HEK293 (cell line): Measurements from ENCODE around the gene PGC.

Experiments
- CTCF ChIA-PET: fragments of 350-600 bp; formaldehyde crosslinking; extraction: SDS; loops from one replicate; lab custom pipeline; 2021; ENCODE audit warnings: antibody characterized with exemption; lab: Yijun Ruan, JAX
- POLR2A ChIA-PET: fragments of 300-600 bp; formaldehyde crosslinking; extraction: SDS; loops from one replicate; lab custom pipeline; 2020; ENCODE audit warnings: antibody characterized with exemption, inconsistent platforms; lab: Yijun Ruan, JAX
- H3K27ac ChIP-seq: fragments of 200-500 bp; sonication (Bioruptor generic); 2 replicates; pipeline ENCODE4 v1.5.1; 2014; ENCODE audit warnings: low read depth, low read length, control low read depth, inconsistent platforms; ENCODE audit errors: extremely low read depth
- H3K36me3 ChIP-seq, 2 experiments: fragments of 200-500 bp in 1 of 2; sonication (Bioruptor generic) in 1 of 2; 1 replicate in 1 of 2; 2 replicates in 1 of 2; pipeline ENCODE4 v1.5.1; 2014 to 2017; ENCODE audit warnings: inconsistent platforms in 2 of 2, low read length in 2 of 2; ENCODE audit not compliant: control insufficient read depth in 2 of 2, insufficient read depth in 1 of 2
- H3K4me1 ChIP-seq: fragments of 200-500 bp; sonication (Bioruptor generic); 2 replicates; pipeline ENCODE4 v1.5.1; 2014; ENCODE audit warnings: mild to moderate bottlenecking, low read length, inconsistent platforms; ENCODE audit not compliant: control insufficient read depth, insufficient read depth
- H3K4me3 ChIP-seq: 2 replicates; pipeline ENCODE4 v1.5.1; 2011; ENCODE audit warnings: low read depth, mild to moderate bottlenecking, control low read depth, low read length, moderate library complexity
- H3K9me3 ChIP-seq: fragments of 200-500 bp; sonication (Bioruptor generic); 2 replicates; pipeline ENCODE4 v1.5.1; 2014; ENCODE audit warnings: low read depth, low read length, inconsistent platforms; ENCODE audit not compliant: control insufficient read depth, insufficient read depth
- ELK4 ChIP-seq: IDR thresholded peaks from 2 replicates; pipeline ENCODE4 v1.6.1; 2011; ENCODE audit warnings: mild to moderate bottlenecking, low read depth, low read length, borderline replicate concordance
- GLIS1 ChIP-seq: fragments of 450-650 bp; formaldehyde crosslinking; IDR thresholded peaks from 2 replicates; pipeline ENCODE4 v1.5.1; 2016; ENCODE audit warnings: missing biosample characterization, missing genetic modification characterization
- ZBTB1 ChIP-seq: fragments of 450-650 bp; formaldehyde crosslinking; IDR thresholded peaks from 2 replicates; pipeline ENCODE4 v1.5.1; 2016; ENCODE audit warnings: missing biosample characterization, missing genetic modification characterization
- ZBTB8A ChIP-seq: fragments of 450-650 bp; formaldehyde crosslinking; IDR thresholded peaks from 2 replicates; pipeline ENCODE4 v1.5.1; 2016; ENCODE audit warnings: missing biosample characterization, missing genetic modification characterization
- ZEB2 ChIP-seq: fragments of 450-650 bp; formaldehyde crosslinking; IDR thresholded peaks from 2 replicates; pipeline ENCODE4 v1.5.1; 2016; ENCODE audit warnings: missing biosample characterization, missing genetic modification characterization
- ZIC2 ChIP-seq: fragments of 450-650 bp; formaldehyde crosslinking; IDR thresholded peaks from 2 replicates; pipeline ENCODE4 v1.5.1; 2016; ENCODE audit warnings: missing biosample characterization, missing genetic modification characterization
- ZNF112 ChIP-seq: fragments of 450-650 bp; formaldehyde crosslinking; IDR thresholded peaks from 2 replicates; pipeline ENCODE4 v1.5.0; 2017; ENCODE audit warnings: missing biosample characterization, missing genetic modification characterization
- ZNF121 ChIP-seq: fragments of 450-650 bp; formaldehyde crosslinking; IDR thresholded peaks from 2 replicates; pipeline ENCODE4 v1.5.1; 2016; ENCODE audit warnings: missing biosample characterization, missing genetic modification characterization
- ZNF133 ChIP-seq: fragments of 450-650 bp; formaldehyde crosslinking; IDR thresholded peaks from 2 replicates; pipeline ENCODE4 v1.5.1; 2016; ENCODE audit warnings: missing biosample characterization, missing genetic modification characterization
- ZNF174 ChIP-seq: fragments of 450-650 bp; formaldehyde crosslinking; IDR thresholded peaks from 2 replicates; pipeline ENCODE4 v1.5.0; 2017; ENCODE audit warnings: missing biosample characterization, mild to moderate bottlenecking, missing genetic modification characterization
- ZNF2 ChIP-seq: fragments of 450-650 bp; formaldehyde crosslinking; IDR thresholded peaks from 2 replicates; pipeline ENCODE4 v1.5.1; 2016; ENCODE audit warnings: missing biosample characterization, missing genetic modification characterization
- ZNF302 ChIP-seq: fragments of 450-650 bp; formaldehyde crosslinking; IDR thresholded peaks from 2 replicates; pipeline ENCODE4 v1.5.1; 2016; ENCODE audit warnings: missing biosample characterization, missing genetic modification characterization, low read depth
- ZNF530 ChIP-seq: fragments of 450-650 bp; formaldehyde crosslinking; IDR thresholded peaks from 2 replicates; pipeline ENCODE4 v1.5.1; 2016; ENCODE audit warnings: low read depth, missing biosample characterization, missing genetic modification characterization
- ZNF639 ChIP-seq: fragments of 450-650 bp; formaldehyde crosslinking; IDR thresholded peaks from 2 replicates; pipeline ENCODE4 v1.5.1; 2016; ENCODE audit warnings: missing biosample characterization, missing genetic modification characterization
- ZNF658 ChIP-seq: fragments of 450-650 bp; formaldehyde crosslinking; IDR thresholded peaks from 2 replicates; pipeline ENCODE4; 2016; ENCODE audit warnings: missing biosample characterization, missing genetic modification characterization
- ZNF660 ChIP-seq: fragments of 450-650 bp; IDR thresholded peaks from 2 replicates; pipeline ENCODE4 v1.5.1; 2018; ENCODE audit warnings: missing biosample characterization, mild to moderate bottlenecking, missing genetic modification characterization
- ZNF76 ChIP-seq: fragments of 450-650 bp; formaldehyde crosslinking; IDR thresholded peaks from 2 replicates; pipeline ENCODE4; 2016; ENCODE audit warnings: low read depth, missing biosample characterization, missing genetic modification characterization, borderline replicate concordance
- ZNF785 ChIP-seq: fragments of 450-650 bp; formaldehyde crosslinking; IDR thresholded peaks from 2 replicates; pipeline ENCODE4 v1.5.1; 2016; ENCODE audit warnings: missing biosample characterization, missing genetic modification characterization

Gene PGC

DNA sequence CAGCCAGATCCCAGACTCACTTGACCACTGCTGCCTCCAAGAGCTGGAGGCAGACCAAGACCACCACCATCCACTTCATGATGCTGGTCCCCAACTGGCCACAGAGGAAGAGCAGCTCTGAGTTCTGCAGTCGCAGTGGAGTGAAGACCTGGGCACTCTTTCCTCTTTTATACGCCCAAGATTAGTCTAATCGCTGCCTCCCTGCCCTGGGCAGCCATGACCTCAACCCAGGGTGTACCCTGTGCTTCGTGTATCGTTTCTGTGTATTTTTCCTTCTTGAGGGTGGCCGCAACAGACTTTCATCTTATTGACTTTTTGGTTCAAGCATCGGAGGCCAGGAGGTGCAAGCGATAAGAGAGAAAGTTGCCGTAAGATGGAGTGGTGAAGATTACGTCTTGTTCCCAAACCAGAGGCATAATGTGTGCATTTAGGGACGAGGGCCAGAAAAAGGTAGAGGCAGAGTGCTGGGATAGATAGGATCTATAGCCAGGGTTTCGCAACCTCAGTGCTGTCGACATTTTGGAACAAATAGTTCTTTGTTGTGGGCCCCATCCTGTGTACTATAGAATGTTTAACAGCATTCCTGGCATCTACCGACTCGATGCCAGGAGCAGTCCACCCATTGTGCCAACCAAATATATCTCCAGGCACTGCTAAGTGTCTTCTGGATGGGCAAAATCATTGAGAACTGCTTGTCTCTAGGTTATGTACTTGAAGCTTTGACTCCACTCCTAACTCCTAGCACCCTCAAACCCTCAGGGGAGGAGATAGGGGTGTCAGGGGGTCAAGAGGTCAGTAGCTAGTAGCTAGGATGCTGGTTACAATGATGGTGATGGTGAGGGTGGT lies at the start of gene PGC:
TSS of gene PGC (minus strand) at position 142 of the 846 bp plus-strand sequence. CDS start at position 79, 63 bp downstream.
- Histone ChIP-seq H3K36me3 (no peaks in the 10 kb centered on the region), H3K27ac (no peak within 1 kb of the TSS), H3K4me1 (no peaks in the 10 kb centered on the region), H3K9me3 (no peaks in the 10 kb centered on the region), H3K4me3 (no peak within 1 kb of the TSS)
- ChIA-PET CTCF (interaction anchor here (2.8 kb wide), 1 partner anchor 13 kb away, joined by 18 read pairs; the partner anchor contains the start of gene TFEB), POLR2A (no interaction called here)
- TF ChIP-seq ZNF658 (tag by site-specific recombination) (no peak), ZNF112 (tag by site-specific recombination) (no peak), ZNF302 (no peak), ZNF76 (tag by site-specific recombination) (no peak), ZNF785 (no peak), ZNF174 (tag by site-specific recombination) (no peak), ZBTB8A (tag by site-specific recombination) (no peak)

- CTCF ChIA-PET: interaction anchor here (0.9 to 1.8 kb wide), 2 partner anchors 9 to 11 kb away, joined by 4 to 8 read pairs; partner anchors contain the start of gene TOMM6
- Histone ChIP-seq H3K27ac (no peak overlapping the region), H3K36me3 (peaks cover 9 to 67% of the 10 kb centered on the region in 2 experiments; a peak in 2 of 3 replicates), H3K4me1 (no peaks in the 10 kb centered on the region), H3K9me3 (no peaks in the 10 kb centered on the region), H3K4me3 (no peak overlapping the region)
- POLR2A ChIA-PET: no interaction called here
- TF ChIP-seq ZNF660 (tag by site-specific recombination): no peak
Observed at GRCh38 chr6:41796474-41796873, 49.3 kb upstream of the PGC start.

DNA sequence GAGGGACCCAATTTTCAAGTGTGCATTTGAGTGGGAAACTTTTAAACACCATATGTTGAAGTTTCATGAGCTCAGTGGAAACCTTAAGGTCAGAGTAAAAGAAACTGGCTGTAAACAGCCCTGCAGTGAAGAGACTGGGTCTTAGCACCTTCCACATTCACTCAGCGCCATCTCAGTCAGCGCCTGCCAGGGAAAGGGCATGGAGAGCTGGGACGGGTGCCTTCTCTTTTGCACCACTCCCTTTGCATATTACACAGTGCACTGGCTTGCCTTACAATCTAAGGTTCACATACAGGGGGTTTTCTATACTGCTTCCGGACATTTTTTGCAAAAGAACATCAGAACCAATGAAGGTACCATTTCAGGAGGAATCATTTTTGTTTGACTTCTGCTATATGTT lies 44.8 kb upstream of the PGC start:
- Histone ChIP-seq H3K9me3 (no peaks in the 10 kb centered on the region), H3K4me3 (no peak overlapping the region), H3K27ac (no peak overlapping the region), H3K4me1 (no peaks in the 10 kb centered on the region; the same call in 1 of the 2 replicates), H3K36me3 (peaks cover 11 to 67% of the 10 kb centered on the region in 2 experiments)
- TF ChIP-seq ZNF112 (tag by site-specific recombination): no peak
- no peak for TF ChIP-seq GLIS1 (tag by site-specific recombination)
- no peak for TF ChIP-seq ZNF639
- TF ChIP-seq ZBTB1: no peak
- no peak for TF ChIP-seq ZNF2 (tag by site-specific recombination)
- no peak for TF ChIP-seq ZEB2 (tag by site-specific recombination)
- no peak for TF ChIP-seq ZNF133 (tag by site-specific recombination)
- TF ChIP-seq ZIC2: no peak
- TF ChIP-seq ELK4: no peak
- TF ChIP-seq ZNF530: no peak
- no peak for TF ChIP-seq ZNF121 (tag by site-specific recombination)
- ChIA-PET CTCF (interaction anchor here (0.6 to 1.8 kb wide), 4 partner anchors 10 to 252 kb away, joined by 3 to 6 read pairs (median 4); partner anchors contain the start of genes BYSL and MED20), POLR2A (interaction anchor here (0.6 to 1.4 kb wide), 3 partner anchors 9 to 1820 kb away, joined by 3 to 5 read pairs (median 4); no protein-coding TSS in a partner anchor)
